HG03521 (cell line): ENCODE measurements around the gene CLDN9.

Source experiments
- ATAC-seq: cut with Tn5 transposase; IDR thresholded peaks from one replicate; pipeline ENCODE4 v1.9.1; 2021; ENCODE audit warnings: mild to moderate bottlenecking, moderate library complexity; ENCODE audit not compliant: unreplicated experiment

Gene CLDN9, protein sequence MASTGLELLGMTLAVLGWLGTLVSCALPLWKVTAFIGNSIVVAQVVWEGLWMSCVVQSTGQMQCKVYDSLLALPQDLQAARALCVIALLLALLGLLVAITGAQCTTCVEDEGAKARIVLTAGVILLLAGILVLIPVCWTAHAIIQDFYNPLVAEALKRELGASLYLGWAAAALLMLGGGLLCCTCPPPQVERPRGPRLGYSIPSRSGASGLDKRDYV

DNA sequence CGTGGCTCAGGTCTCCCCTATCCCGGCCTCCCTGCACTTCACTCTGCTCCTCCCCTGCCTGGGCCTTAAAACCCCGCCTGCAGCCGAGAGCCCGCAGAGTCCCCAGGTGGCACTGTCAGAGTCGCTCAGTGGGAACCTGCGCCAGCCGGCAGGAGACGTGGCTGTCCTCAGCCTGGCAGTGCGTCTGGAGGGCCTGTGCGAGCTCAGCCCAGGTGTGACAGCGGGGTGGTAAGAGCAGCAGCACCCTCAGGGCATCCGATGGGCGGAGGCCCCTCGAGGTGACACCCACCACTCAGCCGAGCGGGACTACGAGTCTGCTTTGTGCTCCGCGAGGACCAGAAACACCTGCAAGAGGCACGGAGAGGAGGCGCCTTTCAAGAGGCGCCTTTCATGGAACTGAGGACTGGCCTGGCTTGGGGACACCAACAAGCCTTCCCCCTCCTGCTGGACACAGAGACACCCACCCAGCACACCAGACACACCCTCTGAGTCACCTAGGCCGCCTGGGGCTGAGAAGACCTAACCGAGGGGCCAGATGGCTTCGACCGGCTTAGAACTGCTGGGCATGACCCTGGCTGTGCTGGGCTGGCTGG lies at the start of gene CLDN9:
Gene CLDN9 (plus strand): TSS at position 96 of the 593 bp plus-strand sequence. CDS start 440 bp downstream, at position 536.
- ATAC-seq: no peak

GRCh38 chr16:2963074-2963722 lies 49.5 kb upstream of the CLDN9 start:
- no peak for ATAC-seq

GRCh38 chr16:2963723-2964474 lies 48.8 kb upstream of the CLDN9 start, which contains the start of gene KREMEN2:
TSS of gene KREMEN2 (plus strand) at chr16:2964275. CDS start at chr16:2964521, 246 bp downstream.
- no peak for ATAC-seq

DNA sequence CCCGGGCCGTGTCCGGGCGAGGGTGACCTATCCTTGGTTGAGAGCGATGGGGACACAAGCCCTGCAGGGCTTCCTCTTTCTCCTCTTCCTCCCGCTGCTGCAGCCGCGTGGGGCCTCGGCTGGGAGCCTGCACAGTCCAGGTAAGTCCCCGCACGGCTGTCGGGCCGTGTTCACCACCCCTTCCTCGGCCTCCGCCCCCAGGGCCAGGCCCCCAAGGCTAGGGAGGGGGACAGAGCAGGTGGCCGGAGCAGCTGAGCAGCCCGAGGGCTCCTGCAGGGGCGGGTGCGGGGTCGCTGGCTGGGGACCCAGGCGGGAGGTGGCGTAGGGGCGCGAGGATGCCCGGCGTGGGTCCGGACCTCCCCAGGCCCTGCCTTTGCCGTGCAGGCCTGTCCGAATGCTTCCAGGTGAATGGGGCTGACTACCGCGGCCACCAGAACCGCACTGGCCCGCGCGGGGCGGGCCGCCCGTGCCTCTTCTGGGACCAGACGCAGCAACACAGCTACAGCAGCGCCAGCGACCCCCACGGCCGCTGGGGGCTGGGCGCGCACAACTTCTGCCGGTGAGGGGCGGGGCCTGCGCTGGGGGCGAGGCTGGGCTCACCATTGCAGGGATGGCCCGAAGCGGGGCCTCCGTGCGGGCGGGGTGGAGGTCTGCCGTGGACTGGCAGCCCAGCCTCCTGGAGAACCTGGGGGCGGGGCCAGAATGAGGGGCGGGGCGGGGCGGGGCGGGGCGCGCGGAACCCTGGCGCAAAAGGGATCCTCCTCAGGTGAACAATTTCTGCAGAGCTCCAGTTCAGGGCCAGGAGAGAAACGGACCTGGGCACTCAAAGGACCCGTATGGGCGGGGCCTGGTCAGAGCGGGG lies 48.0 kb upstream of the CLDN9 start:
- ATAC-seq: no peak

GRCh38 chr16:2966043-2966807 lies 46.5 kb upstream of the CLDN9 start:
- no peak for ATAC-seq

DNA sequence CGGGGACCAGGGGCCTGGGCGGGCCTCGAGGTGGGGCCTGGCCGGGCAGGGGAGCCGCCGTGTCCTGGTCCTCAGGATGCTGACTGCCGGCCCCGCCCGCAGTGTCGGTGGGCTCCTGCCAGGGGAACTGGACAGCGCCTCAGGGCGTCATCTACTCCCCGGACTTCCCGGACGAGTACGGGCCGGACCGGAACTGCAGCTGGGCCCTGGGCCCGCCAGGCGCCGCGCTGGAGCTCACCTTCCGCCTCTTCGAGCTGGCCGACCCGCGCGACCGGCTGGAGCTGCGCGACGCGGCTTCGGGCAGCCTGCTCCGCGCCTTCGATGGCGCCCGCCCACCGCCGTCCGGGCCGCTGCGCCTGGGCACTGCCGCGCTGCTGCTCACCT lies 45.9 kb upstream of the CLDN9 start:
- no peak for ATAC-seq

GRCh38 chr16:2967211-2967631 lies 45.5 kb upstream of the CLDN9 start:
- ATAC-seq: no peak

GRCh38 chr16:2967721-2968161 lies 45.0 kb upstream of the CLDN9 start:
- no peak for ATAC-seq

DNA sequence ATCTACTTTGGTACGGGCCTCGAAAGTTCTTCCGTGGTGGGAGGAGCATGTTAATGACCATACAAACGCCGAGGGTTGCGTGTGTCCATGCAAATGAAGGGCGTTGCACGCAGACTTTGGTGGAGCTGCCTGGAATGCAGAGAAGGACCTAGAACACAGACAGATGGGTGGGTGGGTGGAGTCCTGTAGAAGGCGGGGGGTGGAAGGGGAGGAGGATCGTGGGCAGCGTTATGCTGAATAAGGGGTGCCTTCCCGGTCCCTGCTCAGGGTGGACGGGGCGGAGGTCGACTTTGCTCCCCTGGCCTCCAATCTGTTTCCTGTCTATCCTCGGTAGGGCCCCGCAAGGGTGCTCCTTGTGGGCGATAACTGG lies 44.4 kb upstream of the CLDN9 start:
- no peak for ATAC-seq

DNA sequence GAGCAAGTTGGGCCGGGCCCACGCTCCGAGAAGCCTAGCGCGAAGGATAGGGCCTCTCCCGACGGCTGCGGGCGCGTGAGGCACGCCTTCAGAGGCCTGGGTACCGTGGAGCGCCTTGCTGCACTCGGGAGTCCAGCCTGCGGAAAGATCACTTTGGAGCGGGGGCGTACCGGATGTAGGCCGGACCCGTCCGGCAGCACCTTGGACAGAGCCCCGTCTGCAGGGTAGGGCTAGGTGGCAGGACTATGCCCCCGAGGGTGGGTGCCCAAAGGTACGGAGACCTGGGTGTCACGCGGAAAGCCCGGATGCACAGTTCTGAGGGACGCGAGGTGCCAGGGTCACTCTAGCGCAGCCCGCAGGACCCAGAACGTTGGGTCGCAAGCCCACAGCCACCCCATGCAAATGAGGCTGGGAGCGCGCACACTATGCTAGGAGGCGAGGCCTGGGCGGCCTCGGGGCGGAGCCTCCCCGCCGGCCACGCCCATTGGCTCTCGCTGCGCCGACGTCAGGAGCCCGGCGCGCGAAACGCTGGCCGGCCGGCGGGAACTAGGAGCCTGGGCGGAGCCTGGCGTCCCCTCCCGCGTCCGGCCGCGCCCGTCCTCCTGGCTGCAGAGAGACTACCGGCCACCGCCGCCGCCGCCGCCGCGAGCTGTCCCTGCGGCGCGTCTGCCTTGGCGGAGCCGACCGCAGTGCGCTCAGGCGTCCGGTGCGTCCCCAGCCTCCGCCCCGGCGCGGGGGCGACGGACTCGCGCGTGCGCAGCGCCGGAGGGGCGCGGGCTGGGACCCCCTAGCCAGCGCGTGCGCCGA lies 43.8 kb upstream of the CLDN9 start, which contains the start of gene PAQR4:
Gene PAQR4 (plus strand): TSS at position 611 of the 807 bp plus-strand sequence. CDS start 327 bp downstream, outside the sequence.
- ATAC-seq: peak; percentile 70

DNA sequence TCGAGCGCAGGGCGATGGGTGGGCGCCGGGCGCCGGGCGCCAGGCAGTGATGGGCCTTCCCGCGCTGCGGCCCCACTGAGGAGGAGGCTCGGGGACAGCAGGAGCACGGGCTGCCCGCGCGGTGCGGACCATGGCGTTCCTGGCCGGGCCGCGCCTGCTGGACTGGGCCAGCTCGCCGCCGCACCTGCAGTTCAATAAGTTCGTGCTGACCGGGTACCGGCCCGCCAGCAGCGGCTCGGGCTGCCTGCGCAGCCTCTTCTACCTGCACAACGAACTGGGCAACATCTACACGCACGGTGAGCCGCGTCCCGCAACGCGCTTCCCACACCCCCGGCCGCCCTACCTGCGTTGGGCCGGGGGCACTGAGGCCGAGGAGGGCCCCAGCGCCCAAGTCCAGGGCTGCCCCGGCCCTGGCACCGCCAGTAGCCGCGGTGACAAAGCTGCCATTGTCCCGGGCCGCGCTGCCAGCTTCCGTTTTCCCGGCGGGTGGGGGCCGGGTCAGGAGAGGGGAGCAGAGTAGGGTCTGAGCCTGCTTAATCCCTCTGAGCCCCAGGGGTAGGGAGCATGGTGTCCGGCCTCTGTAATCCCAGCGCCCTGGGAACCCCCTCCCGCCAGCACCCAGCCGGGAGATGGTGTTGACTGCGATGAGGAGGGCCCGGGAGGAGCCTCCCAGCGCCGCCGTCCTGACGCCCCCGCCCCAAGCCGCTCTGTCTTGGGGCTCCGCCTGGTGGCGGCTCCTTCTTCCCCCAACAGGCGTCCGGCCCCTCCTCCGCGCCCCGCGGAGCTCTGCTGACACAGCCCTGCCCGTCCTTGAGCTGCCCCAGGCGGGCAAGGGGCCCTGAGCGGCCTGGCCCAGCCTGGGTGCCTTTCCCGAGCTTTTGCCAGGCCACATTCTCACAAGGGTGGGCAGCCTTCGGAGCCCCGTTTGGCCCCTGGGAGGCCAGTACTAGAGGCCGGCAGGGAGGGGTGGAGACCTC lies 42.9 kb upstream of the CLDN9 start:
- ATAC-seq: no peak

- ATAC-seq: no peak
Observed at GRCh38 chr16:2970563-2970962, 42.2 kb upstream of the CLDN9 start.

GRCh38 chr16:2971134-2971984 lies 41.4 kb upstream of the CLDN9 start:
- no peak for ATAC-seq

GRCh38 chr16:2971985-2972784 lies 40.5 kb upstream of the CLDN9 start:
- no peak for ATAC-seq

- no peak for ATAC-seq
Observed at GRCh38 chr16:2973093-2973492, 39.6 kb upstream of the CLDN9 start.
